H1 (cell line): ENCODE results near the gene STARD13. TPM values are rescaled to one million over a fixed set of nuclear protein-coding genes. Genes with fewer than 3 reads are reported as not detected.

Experiments
- ASH2L ChIP-seq: fragments of 200-600, 300-600 bp; sonication (generic); IDR thresholded peaks from one replicate; pipeline ENCODE4 v1.7.1; 2017; ENCODE audit warnings: low read length
- BRCA1 ChIP-seq: IDR thresholded peaks from 2 replicates; pipeline ENCODE4 v1.6.1; 2012; ENCODE audit warnings: low read depth, low read length, improper control_type of control experiment
- CHD2 ChIP-seq: IDR thresholded peaks from 2 replicates; pipeline ENCODE4 v1.6.1; 2012; ENCODE audit warnings: low read length, improper control_type of control experiment
- CTBP2 ChIP-seq: IDR thresholded peaks from 2 replicates; pipeline ENCODE4 v1.7.0; 2011; ENCODE audit warnings: borderline replicate concordance, mild to moderate bottlenecking, moderate library complexity, mixed read lengths, low read length; ENCODE audit not compliant: insufficient read depth, insufficient read length
- EGR1 ChIP-seq: IDR thresholded peaks from 2 replicates; pipeline ENCODE4 v1.6.1; 2011; ENCODE audit warnings: low read depth, low read length, borderline replicate concordance
- EZH2 ChIP-seq: fragments of 200-600 bp; sonication (generic); IDR thresholded peaks from 2 replicates; pipeline ENCODE4 v1.7.1; 2012; ENCODE audit warnings: low read depth, mild to moderate bottlenecking, moderate library complexity, low read length, inconsistent platforms; ENCODE audit not compliant: severe bottlenecking
- FOSL1 ChIP-seq: IDR thresholded peaks from 2 replicates; pipeline ENCODE4 v1.6.1; 2011; ENCODE audit warnings: mild to moderate bottlenecking, low read depth, low read length, moderate library complexity; ENCODE audit not compliant: insufficient read depth
- GTF2F1 ChIP-seq: IDR thresholded peaks from 2 replicates; pipeline ENCODE4 v1.6.1; 2012; ENCODE audit warnings: low read depth, low read length, improper control_type of control experiment, borderline replicate concordance
- JUN ChIP-seq: IDR thresholded peaks from 2 replicates; pipeline ENCODE4 v1.6.1; 2011; ENCODE audit warnings: low read depth, mild to moderate bottlenecking, improper control_type of control experiment, low read length
- KDM4A ChIP-seq: IDR thresholded peaks from one replicate; pipeline ENCODE4 v1.7.1; 2012; ENCODE audit warnings: low read depth, mild to moderate bottlenecking, moderate library complexity, low read length, inconsistent platforms; ENCODE audit not compliant: severe bottlenecking
- KDM5A ChIP-seq: fragments of 200-600 bp; IDR thresholded peaks from 2 replicates; pipeline ENCODE4 v1.7.1; 2012; ENCODE audit warnings: mild to moderate bottlenecking, low read length, inconsistent platforms, mixed read lengths
- PHF8 ChIP-seq: fragments of 200-600 bp; sonication (generic); conservative IDR thresholded peaks from 2 replicates; pipeline ENCODE4 v1.7.1; 2012; ENCODE audit warnings: low read depth, mild to moderate bottlenecking, inconsistent platforms, low read length, moderate library complexity
- POLR2AphosphoS5 ChIP-seq: IDR thresholded peaks from 2 replicates; pipeline ENCODE4 v1.6.1; 2011; ENCODE audit warnings: low read depth, low read length
- POU5F1 ChIP-seq: IDR thresholded peaks from 2 replicates; pipeline ENCODE4 v1.6.1; 2011; ENCODE audit warnings: low read depth, mild to moderate bottlenecking, low read length, moderate library complexity
- RNF2 ChIP-seq: fragments of 200-900, 300-1000 bp; sonication (generic); IDR thresholded peaks from 2 replicates; pipeline ENCODE4 v1.7.1; 2016; ENCODE audit warnings: borderline replicate concordance, low read depth, mild to moderate bottlenecking, antibody characterized with exemption, low read length; ENCODE audit not compliant: poor library complexity, severe bottlenecking; ENCODE audit errors: missing control alignments
- RXRA ChIP-seq: IDR thresholded peaks from 2 replicates; pipeline ENCODE4 v1.6.1; 2011; ENCODE audit warnings: low read depth, mild to moderate bottlenecking, low read length, moderate library complexity; ENCODE audit not compliant: insufficient read depth
- SIRT6 ChIP-seq: IDR thresholded peaks from one replicate; pipeline ENCODE4 v1.7.1; 2012; ENCODE audit warnings: low read length, inconsistent platforms
- SIX5 ChIP-seq: IDR thresholded peaks from 2 replicates; pipeline ENCODE4 v1.6.1; 2011; ENCODE audit warnings: mild to moderate bottlenecking, low read depth, low read length
- SP1 ChIP-seq: IDR thresholded peaks from 2 replicates; pipeline ENCODE4 v1.6.1; 2011; ENCODE audit warnings: low read depth, low read length
- SP2 ChIP-seq: IDR thresholded peaks from 2 replicates; pipeline ENCODE4 v1.6.1; 2012; ENCODE audit warnings: mild to moderate bottlenecking, low read length, inconsistent platforms
- SUZ12 ChIP-seq: fragments of 200-600 bp; sonication (generic); IDR thresholded peaks from 2 replicates; pipeline ENCODE4 v1.6.1; 2012; ENCODE audit warnings: mild to moderate bottlenecking, inconsistent platforms, low read length, moderate library complexity, mixed read lengths
- TAF1 ChIP-seq: IDR thresholded peaks from 2 replicates; pipeline ENCODE4 v1.6.1; 2011; ENCODE audit warnings: mild to moderate bottlenecking, low read depth, low read length
- TAF7 ChIP-seq: optimal IDR thresholded peaks from 2 replicates; pipeline ENCODE3; 2011; ENCODE audit warnings: low read depth, mild to moderate bottlenecking, inconsistent platforms, low read length, moderate library complexity, borderline replicate concordance
- TEAD4 ChIP-seq: IDR thresholded peaks from 2 replicates; pipeline ENCODE4 v1.6.1; 2012; ENCODE audit warnings: low read depth, low read length, inconsistent platforms, mixed read lengths
- YY1 ChIP-seq: IDR thresholded peaks from 2 replicates; pipeline ENCODE4 v1.6.1; 2011; ENCODE audit warnings: low read depth, mild to moderate bottlenecking, low read length
- polyA plus RNA-seq, 7 experiments: library from polyadenylated mRNA; depleted of rRNA in 3 of 7; stranded (reverse) in 5 of 7; unstranded in 2 of 7; fragments of >200 nt in 5 of 7; fragments of 200-250 nt in 2 of 7; gene quantifications; 1 replicate in 5 of 7; 2 replicates in 1 of 7; 4 replicates in 1 of 7; pipeline versions ENCODE4 v1.2.1 to v1.2.3, GENCODE V29; 2011 to 2013; ENCODE audit warnings: missing spikeins in 2 of 7, mixed read lengths in 2 of 7
- total RNA-seq: library from RNA; stranded (reverse); fragmentation: NEBNext Ultra II Directional; extraction: Animal tissue kit (Norgen Biotek cat#: 25700); gene quantifications from 2 replicates; pipeline ENCODE4 v1.2.1, GENCODE V29; 2021
- TF ChIP-seq, protein P1 (sequence below): IDR thresholded peaks from 2 replicates; pipeline ENCODE4 v1.6.1; 2012; ENCODE audit warnings: inconsistent platforms

STARD13 gene
- total and polyA plus RNA-seq, 2 of the 8 experiments (the other 6 are each of a cell fraction or from before 2014, with no cell fraction given): 0.82 to 2.9 TPM

DNA sequence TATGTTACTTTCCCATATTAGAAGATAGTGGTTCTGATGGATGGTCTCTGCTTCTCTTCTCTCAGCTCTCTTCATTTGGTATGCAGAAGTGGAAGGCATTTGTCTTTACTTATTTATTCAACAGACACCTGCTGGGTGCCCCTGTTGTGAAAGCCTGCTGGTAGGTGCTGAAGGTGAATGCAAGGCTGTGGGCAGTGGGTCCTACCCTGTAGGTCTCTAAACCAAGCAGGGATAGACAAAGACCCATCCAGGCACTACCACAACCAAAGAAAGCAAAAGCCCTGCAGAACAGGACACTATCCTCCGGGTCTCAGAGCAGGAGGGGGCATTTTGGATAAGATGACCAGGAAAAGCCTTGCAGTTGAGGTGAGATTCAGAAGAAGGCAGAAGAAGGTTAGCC lies 106.1 kb downstream of the STARD13 start (continued):
- TF ChIP-seq SP2 (no peak), ASH2L (no peak), KDM4A (no peak), SUZ12 (no peak), BRCA1 (no peak), SP1 (no peak), FOSL1 (no peak), SIX5 (no peak), POLR2AphosphoS5 (peak; percentile 92), POU5F1 (peak; percentile 36; the same call in 1 of the 2 replicates), TAF7 (no peak), JUN (no peak), EGR1 (no peak), RNF2 (no peak), EZH2 (no peak), KDM5A (no peak), CHD2 (no peak), PHF8 (no peak), TAF1 (no peak), TEAD4 (peak; percentile 40; the same call in 1 of the 2 replicates), RXRA (peak; percentile 94), YY1 (no peak), GTF2F1 (no peak), CTBP2 (no peak), SIRT6 (no peak)
- TF ChIP-seq, protein P1, sequence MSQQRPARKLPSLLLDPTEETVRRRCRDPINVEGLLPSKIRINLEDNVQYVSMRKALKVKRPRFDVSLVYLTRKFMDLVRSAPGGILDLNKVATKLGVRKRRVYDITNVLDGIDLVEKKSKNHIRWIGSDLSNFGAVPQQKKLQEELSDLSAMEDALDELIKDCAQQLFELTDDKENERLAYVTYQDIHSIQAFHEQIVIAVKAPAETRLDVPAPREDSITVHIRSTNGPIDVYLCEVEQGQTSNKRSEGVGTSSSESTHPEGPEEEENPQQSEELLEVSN: no peak
